Measurements from ENCODE around the gene ADCY4.

- TF ChIP-seq POLR2AphosphoS5 (IDR thresholded peaks at IDR 0.05; ENCODE audit: low read depth, low read length) (no peak), SIN3A (IDR thresholded peaks at IDR 0.05; ENCODE audit: low read depth) (no peak), POLR2A (IDR thresholded peaks at IDR 0.05; ENCODE audit: borderline replicate concordance, extremely low read depth, insufficient read depth, insufficient read length) (no peak), RAD21 (IDR thresholded peaks at IDR 0.05; ENCODE audit: low read depth) (no peak), EZH2phosphoT487 (IDR thresholded peaks at IDR 0.05; ENCODE audit: borderline replicate concordance) (no peak), YY1 (IDR thresholded peaks at IDR 0.05; ENCODE audit: extremely low read depth, insufficient replicate concordance, low read depth, low read length) (no peak), CTCF (IDR thresholded peaks at IDR 0.05 in 2 of 3, conservative IDR thresholded peaks at IDR 0.05 in 1 of 3; ENCODE audit: borderline replicate concordance in 1 of 3, insufficient read depth in 1 of 3, low read depth in 2 of 3, low read length in 2 of 3) (no peak), SP1 (IDR thresholded peaks at IDR 0.05; ENCODE audit: low read depth) (no peak), ATF3 (IDR thresholded peaks at IDR 0.05) (no peak), EGR1 (IDR thresholded peaks at IDR 0.05; ENCODE audit: low read depth) (no peak), EZH2 (IDR thresholded peaks at IDR 0.05) (no peak)
These were observed 21.0 kb downstream of the ADCY4 start for GRCh38 chr14:24313913-24314312.
